ENCODE data around the gene PCBP2.

- TF ChIP-seq ATF7 (IDR thresholded peaks at IDR 0.05; ENCODE audit: low read depth) (no peak), KAT2A (conservative IDR thresholded peaks at IDR 0.05; ENCODE audit: control insufficient read depth, low read depth, low read length) (no peak), EZH2 (IDR thresholded peaks at IDR 0.05; ENCODE audit: borderline replicate concordance, control insufficient read depth, low read depth, low read length) (no peak), MAX (IDR thresholded peaks at IDR 0.05; ENCODE audit: low read depth, low read length) (no peak), ATF3 (IDR thresholded peaks at IDR 0.05; ENCODE audit: borderline replicate concordance, extremely low read depth, low read depth, low read length) (no peak), POLR2A (IDR thresholded peaks at IDR 0.05; ENCODE audit: low read depth, low read length) (no peak)
Observed at GRCh38 chr12:53479331-53479730, 27.4 kb downstream of the PCBP2 start.

Data from GM12878 (cell line).